HFFc6 (cell line): Measurements from ENCODE around the gene PCGF5. TPM values are rescaled to one million over a fixed set of nuclear protein-coding genes. Genes with fewer than 3 reads are reported as not detected.

ENCODE experiments used
- DNase-seq: peaks from one replicate; pipeline ENCODE4 v3.0.0-alpha.2; 2018
- H3K27ac Mint-ChIP-seq: 2 replicates; pipeline ENCODE4 v1.8.0; 2020; ENCODE audit warnings: mild to moderate bottlenecking, mixed read lengths
- H3K27me3 Mint-ChIP-seq: 2 replicates; pipeline ENCODE4 v1.8.0; 2021; ENCODE audit warnings: mild to moderate bottlenecking, moderate library complexity, mixed read lengths; ENCODE audit not compliant: insufficient read depth
- H3K36me3 Mint-ChIP-seq: 2 replicates; pipeline ENCODE4 v1.8.0; 2021; ENCODE audit warnings: low read depth, mixed read lengths
- H3K4me1 Mint-ChIP-seq: 2 replicates; pipeline ENCODE4 v1.8.0; 2020; ENCODE audit warnings: low read depth, mixed read lengths
- H3K4me3 Mint-ChIP-seq: 2 replicates; pipeline ENCODE4 v1.8.0; 2020; ENCODE audit warnings: mild to moderate bottlenecking, moderate library complexity, mixed read lengths
- H3K9me3 Mint-ChIP-seq: 2 replicates; pipeline ENCODE4 v1.8.0; 2020; ENCODE audit warnings: mild to moderate bottlenecking, mixed read lengths
- total RNA-seq, 6 experiments: library from RNA; stranded (reverse); fragmentation: NEBNext Ultra II Directional; extraction: Animal tissue kit (Norgen Biotek cat#: 25700); gene quantifications; 2 replicates in 1 of 6; 3 replicates in 5 of 6; pipeline ENCODE4 v1.2.3, GENCODE V29; 2021
- TF ChIP-seq, protein P1 (sequence below): fragments of 200-600 bp; sonication (generic); IDR thresholded peaks from 2 replicates; pipeline ENCODE4 v1.5.0; 2021; ENCODE audit warnings: antibody characterized with exemption, mild to moderate bottlenecking

Gene PCGF5
- total RNA-seq, 6 experiments from 2014 or later: 23.5 to 36.9 (median 29.6) TPM

DNA sequence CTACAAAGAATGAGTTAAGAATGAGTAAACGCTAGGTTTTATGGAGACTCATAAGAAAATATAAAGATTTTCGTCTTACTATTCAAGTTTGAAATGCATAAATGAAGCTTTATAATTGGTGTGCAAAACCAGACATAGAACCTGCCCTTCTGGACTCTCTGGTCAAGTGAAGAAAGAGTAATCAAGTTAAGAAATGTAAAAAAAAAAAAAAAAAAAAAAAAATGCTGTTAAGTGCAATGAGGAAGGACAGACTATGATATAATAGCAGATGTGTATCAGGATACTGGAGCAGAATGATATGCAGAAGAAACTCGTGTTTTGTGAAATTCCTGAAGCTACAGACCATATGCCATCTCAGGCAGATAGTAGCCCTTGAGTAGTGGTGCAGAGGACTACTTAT lies 5.6 kb downstream of the PCGF5 start:
- no peaks in the 10 kb centered on the region for H3K9me3 Mint-ChIP-seq
- peaks cover 24% of the 10 kb centered on the region for H3K4me1 Mint-ChIP-seq
- H3K36me3 Mint-ChIP-seq: no peaks in the 10 kb centered on the region
- no peak overlapping the region for H3K27ac Mint-ChIP-seq
- DNase-seq: no peak
- H3K4me3 Mint-ChIP-seq: no peak overlapping the region
- TF ChIP-seq, protein P1, sequence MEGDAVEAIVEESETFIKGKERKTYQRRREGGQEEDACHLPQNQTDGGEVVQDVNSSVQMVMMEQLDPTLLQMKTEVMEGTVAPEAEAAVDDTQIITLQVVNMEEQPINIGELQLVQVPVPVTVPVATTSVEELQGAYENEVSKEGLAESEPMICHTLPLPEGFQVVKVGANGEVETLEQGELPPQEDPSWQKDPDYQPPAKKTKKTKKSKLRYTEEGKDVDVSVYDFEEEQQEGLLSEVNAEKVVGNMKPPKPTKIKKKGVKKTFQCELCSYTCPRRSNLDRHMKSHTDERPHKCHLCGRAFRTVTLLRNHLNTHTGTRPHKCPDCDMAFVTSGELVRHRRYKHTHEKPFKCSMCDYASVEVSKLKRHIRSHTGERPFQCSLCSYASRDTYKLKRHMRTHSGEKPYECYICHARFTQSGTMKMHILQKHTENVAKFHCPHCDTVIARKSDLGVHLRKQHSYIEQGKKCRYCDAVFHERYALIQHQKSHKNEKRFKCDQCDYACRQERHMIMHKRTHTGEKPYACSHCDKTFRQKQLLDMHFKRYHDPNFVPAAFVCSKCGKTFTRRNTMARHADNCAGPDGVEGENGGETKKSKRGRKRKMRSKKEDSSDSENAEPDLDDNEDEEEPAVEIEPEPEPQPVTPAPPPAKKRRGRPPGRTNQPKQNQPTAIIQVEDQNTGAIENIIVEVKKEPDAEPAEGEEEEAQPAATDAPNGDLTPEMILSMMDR: no peak
- H3K27me3 Mint-ChIP-seq: no peaks in the 10 kb centered on the region; the same call in 1 of the 2 replicates

DNA sequence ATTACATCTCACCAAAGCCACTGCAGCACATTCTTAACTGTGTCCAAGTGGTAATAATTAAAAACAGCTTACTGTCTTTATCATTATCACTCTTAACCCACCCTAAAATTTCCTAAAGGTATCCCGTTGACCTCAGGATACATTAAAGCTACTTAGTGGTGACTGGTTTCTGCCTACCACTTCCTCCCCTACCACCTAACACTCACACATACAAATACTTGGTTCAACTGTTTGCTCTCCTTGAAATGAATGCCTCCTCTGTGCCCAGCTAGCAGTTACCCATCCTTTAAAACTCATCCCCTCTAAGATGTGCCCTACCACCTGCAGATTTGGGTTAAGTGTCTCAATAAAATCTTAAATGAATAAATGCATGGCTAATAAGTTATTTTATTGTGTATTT lies 7.1 kb downstream of the PCGF5 start:
- Mint-ChIP-seq H3K27ac (no peak overlapping the region), H3K9me3 (no peaks in the 10 kb centered on the region), H3K36me3 (no peaks in the 10 kb centered on the region), H3K4me3 (no peak overlapping the region), H3K27me3 (no peaks in the 10 kb centered on the region), H3K4me1 (peaks cover 9% of the 10 kb centered on the region)
- no peak for DNase-seq
- TF ChIP-seq, protein P1: no peak

DNA sequence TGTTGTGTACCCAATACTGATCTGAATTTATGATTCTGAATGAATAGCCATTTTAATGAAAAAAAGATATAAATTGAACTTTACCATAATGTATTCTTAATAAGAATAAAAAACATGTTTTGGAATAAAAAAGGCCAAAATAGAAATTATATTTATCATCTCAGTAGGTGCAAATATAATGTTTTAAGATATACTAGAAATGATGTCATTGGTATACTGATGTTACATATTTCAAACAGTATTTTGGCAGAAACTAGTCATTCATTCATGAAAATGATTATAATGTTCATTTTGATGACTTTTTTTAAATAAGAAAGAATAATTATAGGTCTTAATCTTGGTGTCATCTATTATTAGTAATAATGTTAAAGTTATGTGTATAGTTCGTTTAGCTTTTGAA lies 9.2 kb downstream of the PCGF5 start:
- TF ChIP-seq, protein P1: no peak
- Mint-ChIP-seq H3K4me1 (no peaks in the 10 kb centered on the region), H3K9me3 (no peaks in the 10 kb centered on the region), H3K27me3 (no peaks in the 10 kb centered on the region), H3K36me3 (no peaks in the 10 kb centered on the region; the same call in 1 of the 2 replicates), H3K4me3 (no peak overlapping the region), H3K27ac (no peak overlapping the region)
- no peak for DNase-seq

DNA sequence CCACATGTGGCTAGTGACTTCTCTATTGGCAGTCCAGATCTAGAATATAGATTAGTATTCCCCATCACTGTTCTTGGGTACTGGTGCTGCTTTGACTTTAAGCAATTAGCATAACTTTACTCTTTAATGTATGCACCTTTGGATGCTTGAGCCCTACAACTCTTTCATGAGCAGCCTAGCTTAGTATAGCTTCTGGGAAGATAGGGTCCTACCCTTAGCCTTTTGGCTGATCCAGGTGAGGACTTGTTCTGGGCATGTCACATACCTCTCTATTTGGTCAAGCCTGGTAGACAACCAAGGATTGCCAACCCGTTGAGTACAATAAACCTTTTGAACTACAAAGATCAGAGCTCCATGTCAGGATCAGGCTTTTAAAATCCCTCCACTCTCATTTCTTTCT lies 17.7 kb downstream of the PCGF5 start:
- H3K27me3 Mint-ChIP-seq: no peaks in the 10 kb centered on the region
- no peaks in the 10 kb centered on the region for H3K4me1 Mint-ChIP-seq
- no peak overlapping the region for H3K27ac Mint-ChIP-seq
- no peak for DNase-seq
- H3K36me3 Mint-ChIP-seq: peaks cover 9% of the 10 kb centered on the region
- H3K9me3 Mint-ChIP-seq: no peaks in the 10 kb centered on the region
- TF ChIP-seq, protein P1: no peak
- no peak overlapping the region for H3K4me3 Mint-ChIP-seq

DNA sequence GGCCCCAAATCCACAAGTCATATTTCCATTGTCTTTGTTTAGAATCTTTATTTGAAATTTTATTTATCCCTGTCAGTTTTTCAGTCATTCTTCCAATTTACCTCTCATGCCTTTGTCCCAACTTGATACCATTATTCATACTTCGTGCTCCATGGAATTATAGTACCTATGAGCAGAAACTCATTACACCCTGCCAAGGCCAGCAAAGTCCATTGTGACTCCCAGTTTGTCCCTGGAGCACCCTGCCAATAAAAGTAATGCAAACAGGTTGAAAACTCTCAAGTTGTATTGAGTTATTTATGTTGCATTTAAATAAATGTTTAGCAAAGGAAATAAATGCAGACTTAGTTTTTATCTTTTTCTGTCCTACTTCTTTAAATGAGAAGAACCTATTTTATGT lies 19.3 kb downstream of the PCGF5 start:
- Mint-ChIP-seq H3K4me1 (no peaks in the 10 kb centered on the region), H3K36me3 (peaks cover 9% of the 10 kb centered on the region), H3K4me3 (no peak overlapping the region), H3K27me3 (no peaks in the 10 kb centered on the region), H3K27ac (no peak overlapping the region; the same call in 1 of the 2 replicates), H3K9me3 (no peaks in the 10 kb centered on the region)
- TF ChIP-seq, protein P1: no peak
- no peak for DNase-seq

DNA sequence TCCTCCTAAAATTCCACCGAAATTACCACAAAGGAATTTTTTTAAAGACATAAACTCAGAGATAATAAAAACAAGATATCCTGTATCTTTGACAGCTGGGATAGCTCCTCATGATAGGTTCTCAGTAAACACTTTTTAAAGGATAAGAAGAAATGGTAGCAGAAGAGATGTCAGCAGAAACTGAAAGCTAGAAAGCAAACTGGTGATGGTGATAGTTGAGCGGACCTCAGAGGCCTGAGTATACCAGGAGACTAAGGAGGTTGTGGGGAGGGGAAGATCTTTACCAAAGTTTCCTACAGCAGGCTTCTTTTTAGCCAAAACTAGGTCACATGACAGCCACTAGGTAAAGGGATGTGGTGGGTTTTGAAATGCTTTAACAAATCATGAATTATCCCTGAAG lies 22.5 kb downstream of the PCGF5 start:
- no peak for DNase-seq
- Mint-ChIP-seq H3K9me3 (no peaks in the 10 kb centered on the region), H3K27me3 (no peaks in the 10 kb centered on the region), H3K36me3 (no peaks in the 10 kb centered on the region), H3K4me1 (no peaks in the 10 kb centered on the region), H3K27ac (no peak overlapping the region), H3K4me3 (no peak overlapping the region)
- TF ChIP-seq, protein P1: no peak
